ENCODE measurements around the gene ECM1.

The ECM1 gene

DNA sequence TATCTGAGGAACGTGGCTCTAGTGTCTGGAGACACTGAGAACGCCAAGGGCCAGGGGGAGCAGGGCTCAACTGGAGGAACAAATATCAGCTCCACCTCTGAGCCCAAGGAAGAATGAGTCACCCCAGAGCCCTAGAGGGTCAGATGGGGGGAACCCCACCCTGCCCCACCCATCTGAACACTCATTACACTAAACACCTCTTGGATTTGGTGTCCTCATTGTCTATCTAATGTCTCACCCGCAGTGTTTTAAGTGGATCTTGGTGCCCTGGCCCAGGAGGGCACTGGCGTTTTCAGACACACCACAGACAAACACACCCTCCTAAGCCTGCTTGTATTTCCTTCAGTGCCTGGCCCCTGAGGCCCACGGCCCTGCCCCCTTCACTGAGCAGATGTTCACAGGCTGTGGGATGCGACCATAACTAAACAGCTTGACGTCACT lies 5.5 kb downstream of the ECM1 start:
- DNase-seq, result no peak

- no peak for DNase-seq
Measured at GRCh38 chr1:150514260-150514659, 6.4 kb downstream of the ECM1 start.

- no peak for DNase-seq
Measured at GRCh38 chr1:150514913-150515327, 7.0 kb downstream of the ECM1 start.

DNA sequence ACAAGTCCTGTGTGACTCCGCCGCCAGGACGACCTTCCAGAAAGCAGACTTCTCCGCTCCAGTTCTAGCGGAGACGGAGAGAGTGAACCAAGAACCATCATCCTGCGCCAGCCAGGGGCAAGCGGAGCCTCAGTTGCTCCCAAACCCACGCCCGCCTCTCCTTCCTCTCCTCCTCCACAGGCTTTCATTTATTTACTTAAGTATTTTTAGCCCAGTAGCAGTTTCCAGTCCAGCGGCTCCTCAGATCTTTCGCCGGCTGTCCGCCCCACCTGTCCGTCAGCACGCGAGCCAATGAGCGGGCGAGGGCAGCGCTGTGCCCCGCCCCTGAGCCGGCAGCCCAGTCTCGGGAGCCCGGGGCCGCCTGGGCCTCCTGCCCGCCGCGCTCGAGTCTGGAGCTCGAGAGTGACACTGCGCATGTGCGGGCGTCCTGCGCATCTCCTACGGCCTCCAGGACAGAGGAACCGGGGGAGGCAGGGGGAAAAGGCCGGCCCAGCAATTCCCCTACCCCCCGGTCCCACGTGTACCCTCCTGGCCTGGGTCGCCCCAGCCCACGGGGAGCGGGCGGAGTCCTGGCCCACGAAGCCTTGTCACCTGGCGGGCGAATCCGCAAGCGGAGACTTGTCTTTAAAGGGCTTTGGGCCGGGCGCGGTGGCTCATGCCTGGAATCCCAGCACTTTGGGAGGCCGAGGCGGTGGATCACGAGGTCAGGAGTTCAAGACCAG lies 7.6 kb downstream of the ECM1 start, which contains the start of gene FALEC:
Gene FALEC (plus strand): TSS at position 425 of the 722 bp plus-strand sequence.
- DNase-seq, result peak; percentile 90

DNA sequence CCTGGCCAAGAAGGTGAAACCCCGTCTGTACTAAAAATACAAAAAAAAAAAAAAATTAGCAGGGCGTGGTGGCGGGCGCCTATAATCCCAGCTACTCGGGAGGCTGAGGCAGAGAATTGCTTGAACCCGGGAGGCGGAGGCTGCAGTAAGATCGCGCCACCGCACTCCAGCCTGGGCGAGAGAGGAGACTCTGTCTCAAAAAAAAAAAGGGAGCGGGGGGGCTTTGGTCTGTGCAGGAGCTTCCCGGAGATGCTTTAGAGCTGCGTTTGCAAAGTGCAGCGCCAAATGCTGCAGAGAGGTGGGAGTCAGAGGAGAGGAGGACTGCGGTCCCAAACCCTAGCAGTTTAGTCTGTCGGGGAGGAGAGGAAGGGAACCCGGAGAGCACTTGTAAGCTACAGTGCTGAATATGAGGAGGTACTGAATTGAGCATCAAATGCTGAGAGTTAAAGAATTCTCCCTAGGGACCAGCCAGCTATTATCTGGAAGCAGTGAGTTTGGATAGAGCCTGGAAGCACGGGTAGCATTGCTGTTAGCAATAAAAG lies 8.2 kb downstream of the ECM1 start:
- DNase-seq, result peak; percentile 49

DNA sequence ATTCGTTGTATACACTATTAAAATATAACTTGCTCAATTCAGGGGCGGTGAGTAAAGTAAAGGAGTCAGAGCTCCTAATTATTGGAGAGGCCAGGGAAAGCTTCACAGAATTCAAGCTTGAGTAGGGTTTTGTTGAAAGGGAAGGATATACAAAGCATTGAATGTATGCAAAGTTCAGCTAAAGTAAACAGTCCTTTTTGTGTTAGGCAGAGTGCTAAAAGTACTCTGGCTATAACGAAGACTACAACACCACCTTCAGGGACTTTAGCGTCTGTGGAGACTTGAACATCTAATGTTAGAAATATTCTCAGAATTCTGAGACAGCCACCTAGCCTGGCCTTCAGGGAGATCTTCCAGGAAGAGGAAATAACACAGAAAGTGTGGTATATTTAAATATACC lies 8.7 kb downstream of the ECM1 start:
- no peak for DNase-seq

GRCh38 chr1:150521196-150521968 lies 13.5 kb downstream of the ECM1 start:
- DNase-seq, result no peak

DNA sequence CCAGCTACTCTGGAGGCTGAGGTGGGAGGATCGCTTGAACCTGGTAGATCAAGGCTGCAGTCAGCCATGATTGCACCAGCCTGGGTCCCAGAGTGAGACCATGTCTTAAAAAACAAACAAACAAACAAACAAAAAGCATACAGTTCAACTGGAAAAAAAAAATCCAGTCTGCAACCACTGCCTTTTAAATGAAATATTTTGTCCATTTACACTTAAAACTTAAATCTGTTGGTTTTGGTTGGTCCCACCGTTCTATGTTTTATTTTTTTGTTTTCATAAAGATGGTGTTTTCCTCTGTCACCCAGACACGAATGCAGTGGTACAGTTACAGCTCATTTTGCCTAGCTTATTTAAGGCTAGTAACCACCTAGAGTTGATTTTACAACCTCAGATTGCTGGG lies 17.4 kb downstream of the ECM1 start:
- no peak for DNase-seq

DNA sequence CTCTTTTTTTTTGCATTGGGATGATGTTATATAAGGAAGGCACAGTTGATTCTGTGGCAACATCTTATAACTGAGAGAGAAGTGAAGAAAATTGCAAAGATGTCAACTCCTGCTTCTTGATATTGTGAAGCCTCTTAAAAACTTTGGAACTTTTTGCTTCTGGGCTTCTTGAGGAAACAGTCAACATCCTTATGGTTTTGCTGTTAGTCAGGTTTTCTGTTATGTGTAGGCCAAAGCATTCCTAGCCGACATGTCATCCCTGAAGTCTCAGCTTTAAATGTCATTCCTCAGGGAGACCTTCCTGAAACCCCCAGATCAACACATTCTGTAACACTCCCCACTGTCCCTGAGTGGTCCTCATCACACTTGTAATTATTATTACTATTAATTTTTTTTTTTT lies 20.3 kb downstream of the ECM1 start:
- no peak for DNase-seq

GRCh38 chr1:150529017-150529416 lies 21.1 kb downstream of the ECM1 start:
- no peak for DNase-seq

GRCh38 chr1:150530491-150531159 lies 22.7 kb downstream of the ECM1 start:
- no peak for DNase-seq

- DNase-seq, result no peak
Measured at GRCh38 chr1:150532860-150533259, 25.0 kb downstream of the ECM1 start.

GRCh38 chr1:150534002-150534401 lies 26.1 kb downstream of the ECM1 start:
- DNase-seq, result no peak

DNA sequence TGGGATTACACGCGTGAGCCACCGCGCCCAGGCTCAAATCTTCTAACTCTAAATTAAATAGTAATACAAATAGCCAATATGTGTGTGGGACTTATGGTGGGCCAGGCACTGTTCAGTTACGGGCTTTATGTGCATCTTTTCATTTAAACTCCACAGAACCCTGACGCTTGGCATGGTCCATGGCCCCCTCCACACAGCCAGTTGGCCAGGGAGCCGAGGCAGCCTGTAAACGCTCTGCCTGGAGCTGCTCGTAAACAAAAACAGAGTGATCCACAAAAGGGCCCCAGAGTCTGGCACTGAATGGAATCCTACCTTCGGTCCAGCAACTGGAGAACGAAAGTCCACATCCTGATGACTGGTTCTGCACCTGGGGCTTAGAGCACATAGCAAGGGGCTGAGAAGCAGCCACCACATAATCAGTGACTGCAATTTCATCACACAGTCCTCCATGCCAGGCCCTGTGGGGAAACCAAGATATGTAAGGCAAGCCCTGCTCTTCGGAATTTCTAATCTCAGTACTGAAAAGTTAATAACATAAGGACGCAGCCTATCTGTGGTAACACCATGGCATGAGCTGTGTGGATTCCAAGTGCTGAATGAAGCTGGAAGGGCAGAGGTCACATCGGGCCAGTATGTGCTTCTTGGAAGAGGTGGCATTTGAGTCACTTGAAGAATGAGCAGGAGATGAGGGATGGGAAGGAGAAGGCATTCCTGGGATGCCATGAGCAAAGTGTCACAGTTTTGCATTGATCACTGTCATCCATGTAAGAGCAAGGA lies 27.8 kb downstream of the ECM1 start:
- DNase-seq, result no peak

- DNase-seq, result no peak
Measured at GRCh38 chr1:150536836-150537731, 29.2 kb downstream of the ECM1 start.

- DNase-seq, result no peak
Measured at GRCh38 chr1:150537732-150538684, 30.1 kb downstream of the ECM1 start.

DNA sequence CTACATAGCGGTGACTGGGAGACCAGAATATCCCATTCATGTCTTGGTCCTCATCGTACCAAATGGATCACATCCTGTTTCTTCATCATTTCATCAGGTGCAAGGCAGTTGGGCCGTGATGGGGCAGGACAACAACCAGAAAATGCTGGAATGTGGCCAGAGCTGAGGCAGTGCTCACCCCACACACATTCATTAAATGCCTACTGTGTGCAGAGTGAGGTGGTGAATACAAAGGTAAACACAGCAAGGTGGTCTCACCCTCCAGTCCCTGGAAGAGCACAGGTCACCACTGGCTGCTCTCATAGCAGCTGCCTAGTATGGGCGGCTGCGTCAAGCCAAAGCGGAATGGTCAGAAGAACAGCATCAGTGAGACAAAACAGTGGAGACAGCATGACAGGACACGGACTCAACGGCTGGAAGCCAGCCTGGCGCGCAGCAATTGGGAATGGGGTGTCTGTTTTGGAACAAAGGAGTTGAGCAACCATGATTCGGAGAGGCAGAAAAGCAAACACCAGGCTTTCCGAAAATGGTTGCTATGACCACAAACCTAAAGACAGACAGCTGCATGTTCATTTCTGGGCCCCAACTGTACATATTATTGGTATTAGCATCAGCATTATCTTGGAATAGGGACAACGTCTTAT lies 35.7 kb downstream of the ECM1 start:
- peak; percentile 37 for DNase-seq

DNA sequence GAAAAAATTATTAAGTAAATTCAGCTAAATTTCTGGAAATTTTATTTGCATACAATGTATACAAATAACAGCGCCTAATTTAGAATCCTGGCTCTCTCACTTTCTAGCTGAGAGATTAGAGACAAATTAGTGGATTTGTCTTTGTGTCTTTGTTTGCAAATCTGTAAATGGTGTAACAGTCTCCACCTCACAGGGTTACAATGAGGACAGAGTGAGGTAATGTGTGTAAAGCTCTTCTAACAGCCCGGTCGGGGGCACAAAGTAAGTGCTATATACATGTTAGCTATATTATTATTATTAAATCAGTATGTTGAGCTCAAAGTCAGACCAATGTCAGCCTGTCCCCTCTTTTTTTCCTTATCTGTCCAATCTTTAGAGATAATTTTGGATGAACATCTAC lies 36.3 kb downstream of the ECM1 start:
- DNase-seq, result peak; percentile 44

GRCh38 chr1:150545486-150546032 lies 37.6 kb downstream of the ECM1 start:
- DNase-seq, result no peak
